ENCODE data around the gene DIRAS3.

- TF ChIP-seq YY1 (IDR thresholded peaks at IDR 0.05; ENCODE audit: insufficient read depth, insufficient read length) (no peak), SUZ12 (IDR thresholded peaks at IDR 0.05; ENCODE audit: extremely low read depth, insufficient read depth, insufficient read length) (no peak), ZNF274 (IDR thresholded peaks at IDR 0.05; ENCODE audit: low read depth, low read length) (no peak)
Observed at GRCh38 chr1:68057050-68057449, 6.6 kb upstream of the DIRAS3 start.
